GM18858 (cell line): ENCODE measurements around the gene ABLIM1.
A peak's percentile ranks its signal among the peaks of the same experiment; 100 is the strongest.

Experiments used
- ATAC-seq: cut with Tn5 transposase; IDR thresholded peaks from one replicate; pipeline ENCODE4 v1.9.1; 2021; ENCODE audit not compliant: unreplicated experiment

The ABLIM1 gene

DNA sequence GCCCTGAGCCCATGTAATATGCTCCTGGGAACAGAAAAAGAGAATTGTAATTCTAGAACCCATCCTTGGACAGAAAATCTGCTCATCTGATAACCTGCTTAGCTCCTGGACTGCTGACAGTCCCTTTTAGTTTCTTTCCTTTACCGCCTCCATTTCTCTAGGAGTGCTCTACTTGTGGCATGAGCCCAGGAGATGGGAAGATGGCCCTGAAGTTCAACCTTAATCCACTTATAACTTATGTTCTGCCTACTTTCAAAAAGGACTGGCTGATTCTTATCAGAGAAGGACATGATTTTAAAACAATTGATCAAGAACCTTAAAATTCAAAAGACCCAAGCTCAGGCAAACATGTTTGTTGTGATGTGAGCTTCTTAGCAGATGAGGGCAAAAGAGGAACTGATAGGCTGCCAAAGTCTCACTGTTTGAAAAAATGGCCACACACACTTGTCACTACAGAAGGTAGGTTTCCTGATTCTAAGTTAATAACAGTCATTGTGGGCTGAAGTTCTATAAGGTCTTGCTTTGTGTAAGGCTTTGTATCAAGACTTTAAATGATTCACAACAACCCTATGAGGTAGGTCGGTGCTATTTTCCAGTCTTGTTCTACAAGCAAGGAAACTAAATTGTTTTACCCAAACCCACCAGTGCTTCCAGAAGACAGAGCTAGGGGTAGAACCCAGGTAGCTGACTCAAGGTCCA lies 159.5 kb downstream of the ABLIM1 start:
- peak; percentile 51 for ATAC-seq

GRCh38 chr10:114495303-114495702 lies 162.8 kb downstream of the ABLIM1 start:
- no peak for ATAC-seq

- ATAC-seq: peak; percentile 41
Measured at GRCh38 chr10:114492351-114493037, 165.6 kb downstream of the ABLIM1 start.

DNA sequence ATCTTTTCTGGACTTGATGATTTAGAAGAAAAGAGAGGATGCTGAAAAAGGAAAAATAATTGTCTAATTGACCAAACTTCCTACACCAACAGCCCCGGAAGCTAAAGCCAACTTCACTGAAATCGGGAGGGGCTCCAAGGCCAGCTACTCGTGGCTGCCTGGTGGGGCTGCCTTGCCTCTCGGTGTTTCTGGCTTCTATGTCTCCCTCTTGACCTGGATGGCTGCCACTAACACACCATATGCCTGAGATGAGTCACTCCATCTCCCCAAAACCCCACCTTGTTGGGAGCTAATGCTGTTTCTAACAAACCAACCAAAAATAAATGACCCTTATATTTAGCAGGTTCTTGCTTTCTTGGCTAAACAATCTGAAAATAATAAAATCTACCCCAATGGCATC lies 166.1 kb downstream of the ABLIM1 start:
- no peak for ATAC-seq

DNA sequence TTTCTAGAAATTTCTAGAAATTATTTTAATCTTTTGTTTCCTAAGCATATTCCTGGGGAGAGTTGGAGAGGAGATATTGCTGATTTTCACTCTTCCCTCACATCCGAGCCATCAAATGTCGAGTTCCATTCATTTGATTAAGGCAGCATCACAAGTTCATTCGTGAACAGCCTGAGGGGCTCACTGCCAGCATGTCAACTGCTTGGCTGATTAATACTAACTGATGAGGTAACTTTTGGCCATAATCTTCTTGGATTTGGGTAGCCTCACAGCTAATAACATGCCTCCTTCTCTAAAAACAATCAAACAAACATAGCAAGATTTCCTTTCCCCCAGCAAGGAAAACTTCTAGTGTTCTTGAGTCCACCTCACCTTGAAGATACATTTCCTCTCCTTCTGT lies 166.7 kb downstream of the ABLIM1 start:
- no peak for ATAC-seq

DNA sequence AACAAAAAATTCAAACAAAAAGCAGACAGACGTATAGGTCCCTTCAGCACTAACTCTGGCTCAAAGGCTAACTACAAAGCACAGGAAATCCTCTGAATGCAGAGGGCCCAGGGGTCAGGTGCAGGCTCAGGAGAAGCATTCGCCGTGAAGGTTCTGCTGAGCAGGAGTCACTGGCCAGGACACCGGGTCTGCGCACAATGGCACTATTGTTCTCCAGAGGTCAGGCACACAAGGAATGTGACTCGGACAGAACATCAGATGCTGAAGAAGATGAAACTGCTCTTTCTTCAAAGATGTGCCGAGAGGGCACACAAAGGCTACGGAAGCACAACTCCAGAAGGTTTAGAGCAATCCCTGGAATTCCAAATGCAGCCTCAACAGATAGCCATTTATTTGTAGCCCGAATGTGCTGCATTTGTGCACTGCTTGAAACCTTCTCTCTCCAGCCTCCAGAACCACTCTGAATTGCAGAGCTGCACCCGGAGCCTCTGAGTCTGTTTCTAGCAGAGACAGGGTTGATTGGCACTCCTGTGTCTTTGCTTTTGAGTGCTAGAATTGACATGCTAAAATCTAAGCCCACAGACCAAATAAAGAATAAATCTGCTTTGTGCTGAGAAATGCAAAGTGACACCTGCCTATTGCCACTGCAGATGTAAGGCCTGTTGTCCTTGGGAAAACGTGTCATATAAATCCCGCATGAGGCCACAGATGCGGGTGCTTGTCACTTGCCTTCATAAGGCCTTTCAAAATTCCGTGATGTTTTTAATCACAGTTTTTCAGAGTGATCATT lies 168.4 kb downstream of the ABLIM1 start:
- ATAC-seq: no peak

DNA sequence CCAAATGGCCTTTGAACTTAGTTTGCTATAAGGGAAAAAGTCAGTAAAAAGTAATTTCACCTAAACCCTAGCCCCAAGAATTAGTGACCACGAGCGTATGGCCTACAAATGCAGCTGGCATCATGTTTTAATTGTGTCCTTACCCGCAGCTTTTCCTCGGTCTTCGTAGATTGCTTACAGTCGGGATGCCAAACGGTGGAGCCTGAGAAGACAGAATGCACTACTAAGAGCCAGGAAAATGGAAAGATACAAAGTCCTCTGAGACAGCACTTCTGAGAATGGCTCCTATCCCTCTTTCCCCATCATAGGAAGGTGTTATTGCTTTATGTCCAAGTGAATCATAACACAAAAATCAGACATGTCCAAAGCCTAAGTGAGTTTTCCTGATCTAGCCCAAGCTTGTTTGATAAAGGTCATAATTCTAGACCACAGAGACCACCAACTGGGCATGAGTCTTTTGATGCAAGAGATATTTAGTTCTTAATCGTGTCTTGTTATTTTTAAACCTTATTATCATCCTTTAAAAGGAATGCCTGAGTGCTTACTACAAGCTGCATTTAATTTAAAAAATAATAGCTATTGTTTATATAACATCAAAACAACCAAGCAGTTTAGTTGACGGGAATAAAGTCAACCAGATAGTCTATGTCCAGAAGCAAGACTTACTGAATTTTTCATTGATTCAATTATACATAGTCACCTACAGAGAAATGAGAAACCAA lies 170.1 kb downstream of the ABLIM1 start:
- ATAC-seq: no peak

DNA sequence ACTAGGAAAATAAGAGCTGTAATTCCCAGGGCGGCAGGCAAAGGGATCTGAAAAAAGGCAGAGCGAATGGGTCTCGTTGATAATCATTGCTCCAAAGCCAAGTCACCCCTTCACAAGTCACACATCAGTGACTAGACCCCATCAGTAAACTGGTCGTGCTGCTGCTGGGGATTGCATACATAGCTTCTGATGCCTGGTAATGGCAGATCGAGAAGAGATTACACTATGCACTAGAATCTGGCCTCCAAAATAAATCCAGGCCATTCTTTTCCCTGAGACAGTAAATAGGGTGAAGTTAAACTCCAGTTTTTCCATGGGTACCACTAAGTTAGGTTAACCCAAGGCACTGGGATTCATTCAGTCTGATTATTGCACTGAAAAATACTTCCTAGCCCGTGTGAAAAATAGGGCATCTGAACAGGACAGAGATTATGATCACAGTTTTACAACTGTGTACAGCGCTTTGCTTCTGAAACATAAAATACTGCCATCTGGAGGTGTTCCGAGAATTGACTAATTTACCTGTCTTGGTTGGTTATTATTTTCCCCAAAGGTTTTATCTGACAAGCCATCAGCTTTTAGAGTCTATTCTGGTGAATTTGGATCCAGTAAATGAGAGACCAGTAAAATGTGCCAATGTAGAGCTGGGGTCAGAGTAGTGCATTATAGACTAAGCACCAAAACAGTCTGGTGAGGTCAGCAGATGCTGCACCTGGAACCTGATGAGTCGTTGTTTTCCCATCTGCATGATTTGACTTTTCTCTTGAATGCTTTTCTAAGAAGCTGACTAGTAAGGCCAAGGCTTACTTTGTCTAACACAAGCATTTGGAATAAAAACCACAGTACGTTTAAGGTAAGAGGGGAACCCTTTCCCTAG lies 170.9 kb downstream of the ABLIM1 start:
- ATAC-seq: no peak

GRCh38 chr10:114485696-114486400 lies 172.2 kb downstream of the ABLIM1 start:
- no peak for ATAC-seq

DNA sequence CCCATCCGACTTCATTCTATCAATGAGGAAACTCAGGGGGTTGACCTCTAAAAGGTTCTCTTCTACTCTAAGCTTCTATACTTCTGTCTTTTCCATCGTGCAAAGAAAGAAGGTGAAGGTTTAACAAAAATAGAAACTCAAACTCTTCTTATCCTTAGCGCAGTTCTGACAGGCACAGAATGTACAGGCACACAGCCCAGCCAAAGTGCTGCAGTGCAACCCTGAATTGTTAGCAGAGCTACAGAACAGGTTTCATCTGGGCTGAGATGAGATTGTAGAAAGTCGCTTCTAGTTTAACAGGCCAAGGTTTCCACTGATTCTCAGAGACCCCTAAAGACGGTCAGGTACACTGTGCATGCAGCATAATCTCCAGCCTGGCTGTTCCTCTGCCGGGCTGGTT lies 174.5 kb downstream of the ABLIM1 start:
- no peak for ATAC-seq

GRCh38 chr10:114482480-114483304 lies 175.4 kb downstream of the ABLIM1 start:
- no peak for ATAC-seq

DNA sequence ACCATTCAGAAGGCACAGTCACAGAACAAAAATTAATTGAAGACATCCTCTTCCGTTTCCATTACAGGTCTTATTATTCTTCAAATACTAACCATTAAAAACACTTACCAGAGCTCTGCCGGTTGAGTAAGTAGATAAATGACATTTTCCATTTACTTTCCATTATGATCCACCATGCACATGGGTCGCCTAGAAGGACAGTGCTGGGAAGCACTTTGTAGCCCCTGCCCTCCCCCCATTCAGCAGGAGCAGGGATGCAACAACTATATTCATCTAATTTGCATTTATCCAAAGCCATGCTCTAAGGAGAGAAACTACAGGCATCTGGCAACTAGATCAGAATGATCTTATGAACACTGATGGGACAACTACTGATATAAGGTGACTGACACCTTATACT lies 177.0 kb downstream of the ABLIM1 start:
- no peak for ATAC-seq

GRCh38 chr10:114479836-114480235 lies 178.2 kb downstream of the ABLIM1 start:
- ATAC-seq: no peak

DNA sequence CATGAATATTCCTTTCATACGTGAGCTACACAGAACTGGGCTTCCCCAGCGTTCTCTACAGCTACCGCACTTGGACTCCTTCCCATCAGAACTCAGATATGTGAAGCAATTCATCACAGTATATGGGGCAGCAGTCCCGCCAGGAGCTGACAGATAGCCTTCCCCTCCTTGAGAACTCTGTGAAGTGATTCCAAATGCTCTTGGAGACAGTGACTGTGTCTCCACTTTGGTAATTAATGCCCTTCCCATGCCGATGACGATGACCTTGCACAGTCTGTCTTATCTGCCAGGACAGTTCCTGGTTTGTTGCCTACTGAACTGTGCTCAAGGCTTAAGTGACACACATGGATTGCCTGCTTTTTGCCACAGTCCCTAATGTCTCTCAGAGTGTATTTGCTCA lies 178.8 kb downstream of the ABLIM1 start:
- no peak for ATAC-seq

DNA sequence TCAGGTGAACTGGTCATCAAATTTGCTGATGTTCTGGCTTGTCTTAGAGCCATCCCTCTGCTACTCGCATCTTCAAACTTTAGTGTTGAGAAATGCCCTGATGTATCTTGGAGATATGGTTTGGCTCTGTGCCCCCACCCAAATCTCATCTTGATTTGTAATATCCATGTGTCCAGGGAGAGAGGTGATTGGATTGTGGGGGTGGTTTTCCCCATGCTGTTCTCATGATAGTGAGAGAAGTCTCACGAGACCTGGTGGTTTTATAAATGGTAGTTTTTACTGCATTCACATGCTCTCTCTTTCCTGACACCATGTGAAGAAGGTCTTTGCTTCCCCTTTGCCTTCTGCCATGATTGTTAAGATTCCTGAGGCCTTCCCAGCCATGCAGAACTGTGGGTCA lies 179.8 kb downstream of the ABLIM1 start:
- no peak for ATAC-seq

DNA sequence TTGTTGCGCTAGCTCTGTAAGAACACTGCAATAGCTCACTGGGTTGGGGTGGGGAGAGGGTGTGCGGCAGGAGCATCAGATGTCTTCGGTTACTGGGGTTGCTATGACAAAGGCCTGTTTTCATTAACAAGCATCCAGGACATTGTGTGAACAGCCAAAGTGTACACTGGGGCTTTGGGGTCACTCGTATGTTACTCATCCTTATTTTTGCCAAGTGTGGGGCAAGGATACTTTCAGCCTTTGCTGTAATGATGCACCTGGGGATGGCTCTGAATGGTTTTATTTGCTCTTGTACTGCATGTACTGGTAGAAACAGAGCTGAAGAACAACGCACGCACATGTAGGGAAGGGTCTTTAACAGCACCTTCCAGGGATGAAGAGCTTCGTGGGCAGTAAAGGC lies 180.8 kb downstream of the ABLIM1 start:
- no peak for ATAC-seq

GRCh38 chr10:114474989-114475388 lies 183.1 kb downstream of the ABLIM1 start:
- ATAC-seq: no peak

DNA sequence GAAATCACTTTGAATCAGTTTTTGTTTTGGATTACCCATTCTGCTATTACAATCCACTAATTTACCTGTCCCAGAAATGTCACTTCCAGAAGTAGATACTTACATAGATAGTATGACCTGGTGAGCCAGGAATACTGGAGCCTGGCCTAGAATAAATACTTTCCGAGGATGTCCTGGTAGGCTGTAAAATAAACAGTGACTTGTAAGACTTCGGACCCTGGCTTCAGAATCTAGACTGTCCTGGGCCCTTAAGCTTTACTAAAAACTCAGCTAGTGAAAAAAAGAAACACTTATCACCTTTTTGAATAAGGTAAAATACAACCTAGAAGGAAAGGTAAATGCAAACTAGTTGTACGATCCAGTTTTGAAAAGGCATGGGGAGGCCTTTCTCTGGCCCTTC lies 184.3 kb downstream of the ABLIM1 start:
- ATAC-seq: no peak

DNA sequence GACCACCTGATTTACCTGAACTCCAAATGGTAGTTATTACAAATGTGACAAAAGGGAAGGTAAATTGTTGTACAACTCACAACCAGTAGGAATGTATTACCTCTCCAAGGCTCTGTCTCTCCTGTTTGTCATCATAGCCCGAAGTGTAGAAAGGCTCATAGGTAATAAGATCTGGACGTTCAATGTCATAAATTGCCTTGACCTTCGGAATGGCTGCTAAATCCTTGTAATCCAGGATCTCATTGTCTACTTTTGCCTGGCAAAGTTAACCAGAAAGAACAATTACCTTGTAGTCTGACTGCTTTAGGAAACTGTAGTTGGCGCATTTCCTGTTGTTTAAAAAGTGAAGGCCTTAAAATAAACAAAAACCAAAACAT lies 185.2 kb downstream of the ABLIM1 start:
- ATAC-seq: no peak
